ENCODE results near the gene IL12RB2. TPM values are rescaled to one million over a fixed set of nuclear protein-coding genes. Genes with fewer than 3 reads are reported as not detected.

IL12RB2 gene
- total and polyA plus RNA-seq, 2 experiments from 2014 or later: 0.06 TPM; not detected in 1

- Histone ChIP-seq H3K27me3 (replicated peaks; ENCODE audit: insufficient read depth) (peaks cover 46% of the 10 kb centered on the region), H3K4me3 (no peak overlapping the region), H3K9ac (no peak overlapping the region), H3K9me3 (ENCODE audit: low read depth) (no peaks in the 10 kb centered on the region), H2AFZ (no peak overlapping the region), H3K4me2 (ENCODE audit: unreplicated experiment) (no peak overlapping the region), H3K9me2 (ENCODE audit: insufficient read depth) (no peaks in the 10 kb centered on the region), H3K79me2 (ENCODE audit: insufficient read depth) (no peaks in the 10 kb centered on the region), H3K27ac (no peak overlapping the region), H4K20me1 (ENCODE audit: insufficient read depth) (no peaks in the 10 kb centered on the region), H3K36me3 (ENCODE audit: low read depth) (no peaks in the 10 kb centered on the region), H3K4me1 (ENCODE audit: insufficient read depth) (no peaks in the 10 kb centered on the region), H3F3A (ENCODE audit: insufficient read depth) (no peaks in the 10 kb centered on the region)
- WGBS, 2 experiments (ENCODE audit: low coverage in 1 of 2, low lambda C conversion rate in 2 of 2, missing lambda C conversion rate in 2 of 2): 71 to 78% methylated on average over 4 of the region's 4 CpGs
- no peak for DNase-seq
- in situ Hi-C loops (cut with MboI): no loop called here
- TF ChIP-seq EZH2phosphoT487 (IDR thresholded peaks at IDR 0.05; ENCODE audit: insufficient read depth, low read depth) (no peak), EZH2 (IDR thresholded peaks at IDR 0.05; ENCODE audit: insufficient read depth, poor library complexity, severe bottlenecking) (no peak)
Observed at GRCh38 chr1:67317803-67318202, 10.1 kb downstream of the IL12RB2 start.

GRCh38 chr1:67322442-67322841, 14.8 kb downstream of the IL12RB2 start:
- H3K9me2 ChIP-seq (ENCODE audit: insufficient read depth): no peaks in the 10 kb centered on the region
- in situ Hi-C loops (cut with MboI): no loop called here
- H3K4me2 ChIP-seq (ENCODE audit: unreplicated experiment): no peak overlapping the region
- H2AFZ ChIP-seq: no peak overlapping the region
- H3K4me3 ChIP-seq: no peak overlapping the region
- H3K9me3 ChIP-seq (ENCODE audit: low read depth): no peaks in the 10 kb centered on the region
- no peak overlapping the region for H3K9ac ChIP-seq
- TF ChIP-seq EZH2phosphoT487 (IDR thresholded peaks at IDR 0.05; ENCODE audit: insufficient read depth, low read depth) (no peak), EZH2 (IDR thresholded peaks at IDR 0.05; ENCODE audit: insufficient read depth, poor library complexity, severe bottlenecking) (no peak)
- WGBS, 2 experiments (ENCODE audit: low coverage in 1 of 2, low lambda C conversion rate in 2 of 2, missing lambda C conversion rate in 2 of 2): 40 to 45% methylated on average over 1 of the region's 1 CpG
- no peaks in the 10 kb centered on the region for H4K20me1 ChIP-seq (ENCODE audit: insufficient read depth)
- no peak overlapping the region for H3K27ac ChIP-seq
- peaks cover 32% of the 10 kb centered on the region for H3K27me3 ChIP-seq (replicated peaks; ENCODE audit: insufficient read depth)
- H3F3A ChIP-seq (ENCODE audit: insufficient read depth): no peaks in the 10 kb centered on the region
- no peak for DNase-seq
- H3K79me2 ChIP-seq (ENCODE audit: insufficient read depth): no peaks in the 10 kb centered on the region
- no peaks in the 10 kb centered on the region for H3K36me3 ChIP-seq (ENCODE audit: low read depth)
- no peaks in the 10 kb centered on the region for H3K4me1 ChIP-seq (ENCODE audit: insufficient read depth)

- Histone ChIP-seq H3K4me2 (ENCODE audit: unreplicated experiment) (no peak overlapping the region), H3K36me3 (ENCODE audit: low read depth) (no peaks in the 10 kb centered on the region), H2AFZ (no peak overlapping the region), H3K4me1 (ENCODE audit: insufficient read depth) (no peaks in the 10 kb centered on the region), H3K9me2 (ENCODE audit: insufficient read depth) (no peaks in the 10 kb centered on the region), H3F3A (ENCODE audit: insufficient read depth) (no peaks in the 10 kb centered on the region), H3K79me2 (ENCODE audit: insufficient read depth) (no peaks in the 10 kb centered on the region), H3K9me3 (ENCODE audit: low read depth) (no peaks in the 10 kb centered on the region), H3K27me3 (replicated peaks; ENCODE audit: insufficient read depth) (peaks cover 32% of the 10 kb centered on the region), H3K27ac (no peak overlapping the region), H3K4me3 (no peak overlapping the region), H4K20me1 (ENCODE audit: insufficient read depth) (no peaks in the 10 kb centered on the region), H3K9ac (no peak overlapping the region)
- in situ Hi-C loops (cut with MboI): no loop called here
- TF ChIP-seq EZH2phosphoT487 (IDR thresholded peaks at IDR 0.05; ENCODE audit: insufficient read depth, low read depth) (no peak), EZH2 (IDR thresholded peaks at IDR 0.05; ENCODE audit: insufficient read depth, poor library complexity, severe bottlenecking) (no peak)
- WGBS, 2 experiments (ENCODE audit: low coverage in 1 of 2, low lambda C conversion rate in 2 of 2, missing lambda C conversion rate in 2 of 2): 59 to 68% methylated on average over 3 of the region's 3 CpGs
- DNase-seq: no peak
Observed at GRCh38 chr1:67323087-67323486, 15.4 kb downstream of the IL12RB2 start.

- no peaks in the 10 kb centered on the region for H3F3A ChIP-seq (ENCODE audit: insufficient read depth)
- TF ChIP-seq EZH2 (IDR thresholded peaks at IDR 0.05; ENCODE audit: insufficient read depth, poor library complexity, severe bottlenecking) (no peak), EZH2phosphoT487 (IDR thresholded peaks at IDR 0.05; ENCODE audit: insufficient read depth, low read depth) (no peak)
- no peaks in the 10 kb centered on the region for H4K20me1 ChIP-seq (ENCODE audit: insufficient read depth)
- no peak overlapping the region for H3K27ac ChIP-seq
- no peaks in the 10 kb centered on the region for H3K9me3 ChIP-seq (ENCODE audit: low read depth)
- in situ Hi-C loops (cut with MboI): no loop called here
- H3K36me3 ChIP-seq (ENCODE audit: low read depth): no peaks in the 10 kb centered on the region
- H3K4me1 ChIP-seq (ENCODE audit: insufficient read depth): no peaks in the 10 kb centered on the region
- H3K9me2 ChIP-seq (ENCODE audit: insufficient read depth): no peaks in the 10 kb centered on the region
- H3K9ac ChIP-seq: no peak overlapping the region
- H2AFZ ChIP-seq: no peak overlapping the region
- peaks cover 22% of the 10 kb centered on the region for H3K27me3 ChIP-seq (replicated peaks; ENCODE audit: insufficient read depth)
- no peak for DNase-seq
- H3K79me2 ChIP-seq (ENCODE audit: insufficient read depth): no peaks in the 10 kb centered on the region
- no peak overlapping the region for H3K4me3 ChIP-seq
- 61 to 62% methylated on average over 8 of the region's 8 CpGs for WGBS, 2 experiments (ENCODE audit: low coverage in 1 of 2, low lambda C conversion rate in 2 of 2, missing lambda C conversion rate in 2 of 2)
- H3K4me2 ChIP-seq (ENCODE audit: unreplicated experiment): no peak overlapping the region
Observed at GRCh38 chr1:67324068-67324467, 16.4 kb downstream of the IL12RB2 start.
